Tibial artery (tissue), 4 donors: ENCODE measurements around the gene RALGPS2.

Source experiments
- DNase-seq, 2 donors: peaks; one replicate each; pipeline ENCODE4 v3.0.0-alpha.2; 2019
- H3K27ac ChIP-seq, 2 donors: fragments of 200-600 bp; sonication (generic) in 1 of 2; 1 replicate in 1 of 2; 2 replicates in 1 of 2; pipeline ENCODE4 v1.5.1; 2018 to 2019; ENCODE audit warnings: mild to moderate bottlenecking in 1 of 2
- H3K27me3 ChIP-seq, 2 donors: fragments of 200-600 bp; sonication (generic) in 1 of 2; one replicate each; pipeline versions ENCODE4 v1.5.1 to v1.6.0; 2016 to 2019
- H3K36me3 ChIP-seq, 3 donors: fragments of 200-600 bp; sonication (generic) in 2 of 3; one replicate each; pipeline ENCODE4 v1.5.1; 2016 to 2019; ENCODE audit warnings: mild to moderate bottlenecking in 2 of 3
- H3K4me1 ChIP-seq, 4 donors: fragments of 200-600 bp; sonication (generic) in 2 of 4; 1 replicate in 3 of 4; 2 replicates in 1 of 4; pipeline ENCODE4 v1.5.1; 2016 to 2019
- H3K4me3 ChIP-seq, 2 donors: fragments of 200-600 bp; sonication (generic) in 1 of 2; 1 replicate in 1 of 2; 2 replicates in 1 of 2; pipeline ENCODE4 v1.5.1; 2018 to 2019; ENCODE audit warnings: mild to moderate bottlenecking in 2 of 2
- H3K9me3 ChIP-seq, 3 donors: fragments of 200-600 bp; sonication (generic) in 1 of 3; one replicate each; pipeline ENCODE4 v1.5.1; 2016 to 2019
- intact Hi-C: fragments of 100-400 bp; cut with DNase I; formaldehyde crosslinking; loops from one replicate; pipeline ENCODE4 v1.15.0; 2023; ENCODE audit warnings: low total_unique reads
- TF ChIP-seq, protein P1 (sequence below), 2 experiments: fragments of 200-600 bp in 1 of 2; fragments of 450-650 bp in 1 of 2; IDR thresholded peaks; one replicate each; pipeline ENCODE4 v1.5.1; 2017 to 2019; ENCODE audit warnings: antibody characterized with exemption in 2 of 2, mild to moderate bottlenecking in 1 of 2, moderate library complexity in 1 of 2

Gene RALGPS2

DNA sequence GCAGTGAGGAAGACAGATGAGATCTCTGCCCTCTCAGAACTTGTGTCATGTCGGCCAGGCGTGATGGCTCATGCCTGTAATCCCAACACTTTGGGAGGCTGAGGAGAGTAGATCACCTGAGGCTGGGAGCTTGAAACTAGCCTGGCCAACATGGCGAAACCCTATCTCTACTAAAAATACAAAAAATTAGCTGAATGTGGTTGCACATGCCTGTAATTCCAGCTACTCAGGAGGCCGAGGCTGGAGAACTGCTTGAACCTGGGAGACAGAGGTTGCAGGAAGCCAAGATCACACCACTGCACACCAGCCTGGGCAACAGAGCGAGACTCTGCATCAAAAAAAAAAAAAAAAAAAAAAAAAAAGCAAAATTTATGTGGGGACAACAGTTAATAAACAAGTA, 40.9 kb upstream of the RALGPS2 start:
- H3K27me3 ChIP-seq: no peaks in the 10 kb centered on the region
- H3K9me3 ChIP-seq: no peaks in the 10 kb centered on the region
- H3K27ac ChIP-seq: no peak overlapping the region
- no peak for DNase-seq
- no peaks in the 10 kb centered on the region for H3K36me3 ChIP-seq
- intact Hi-C loops: no loop called here
- TF ChIP-seq, protein P1, sequence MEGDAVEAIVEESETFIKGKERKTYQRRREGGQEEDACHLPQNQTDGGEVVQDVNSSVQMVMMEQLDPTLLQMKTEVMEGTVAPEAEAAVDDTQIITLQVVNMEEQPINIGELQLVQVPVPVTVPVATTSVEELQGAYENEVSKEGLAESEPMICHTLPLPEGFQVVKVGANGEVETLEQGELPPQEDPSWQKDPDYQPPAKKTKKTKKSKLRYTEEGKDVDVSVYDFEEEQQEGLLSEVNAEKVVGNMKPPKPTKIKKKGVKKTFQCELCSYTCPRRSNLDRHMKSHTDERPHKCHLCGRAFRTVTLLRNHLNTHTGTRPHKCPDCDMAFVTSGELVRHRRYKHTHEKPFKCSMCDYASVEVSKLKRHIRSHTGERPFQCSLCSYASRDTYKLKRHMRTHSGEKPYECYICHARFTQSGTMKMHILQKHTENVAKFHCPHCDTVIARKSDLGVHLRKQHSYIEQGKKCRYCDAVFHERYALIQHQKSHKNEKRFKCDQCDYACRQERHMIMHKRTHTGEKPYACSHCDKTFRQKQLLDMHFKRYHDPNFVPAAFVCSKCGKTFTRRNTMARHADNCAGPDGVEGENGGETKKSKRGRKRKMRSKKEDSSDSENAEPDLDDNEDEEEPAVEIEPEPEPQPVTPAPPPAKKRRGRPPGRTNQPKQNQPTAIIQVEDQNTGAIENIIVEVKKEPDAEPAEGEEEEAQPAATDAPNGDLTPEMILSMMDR (IDR thresholded peaks at IDR 0.05): no peak
- no peaks in the 10 kb centered on the region for H3K4me1 ChIP-seq
- no peak overlapping the region for H3K4me3 ChIP-seq

DNA sequence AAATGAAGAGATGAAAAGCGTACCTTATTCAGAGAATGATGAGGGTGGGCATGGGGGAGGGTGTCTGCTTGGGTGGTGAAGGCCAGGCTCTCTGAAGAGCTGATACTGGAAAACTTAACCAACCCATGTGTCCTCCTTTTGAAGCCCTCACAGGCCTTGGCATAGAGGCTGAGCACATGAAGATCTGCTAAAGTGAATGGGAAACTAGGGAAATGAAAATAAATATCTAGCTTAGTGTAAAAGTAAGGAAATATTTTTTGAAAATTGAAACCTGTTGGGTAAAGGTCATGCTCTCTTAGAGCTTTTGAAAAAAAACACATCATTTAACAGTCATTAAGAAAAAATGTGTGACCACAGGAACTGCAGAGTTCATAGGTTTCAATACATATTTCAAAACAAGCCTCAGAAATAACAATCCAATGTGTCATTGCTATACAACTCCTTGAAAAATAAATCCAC, 40.5 kb upstream of the RALGPS2 start:
- no peaks in the 10 kb centered on the region for H3K4me1 ChIP-seq
- DNase-seq: no peak
- TF ChIP-seq, protein P1 (IDR thresholded peaks at IDR 0.05): no peak
- H3K36me3 ChIP-seq: no peaks in the 10 kb centered on the region
- intact Hi-C loops: no loop called here
- no peaks in the 10 kb centered on the region for H3K27me3 ChIP-seq
- no peak overlapping the region for H3K4me3 ChIP-seq
- H3K9me3 ChIP-seq: no peaks in the 10 kb centered on the region
- H3K27ac ChIP-seq: no peak overlapping the region

DNA sequence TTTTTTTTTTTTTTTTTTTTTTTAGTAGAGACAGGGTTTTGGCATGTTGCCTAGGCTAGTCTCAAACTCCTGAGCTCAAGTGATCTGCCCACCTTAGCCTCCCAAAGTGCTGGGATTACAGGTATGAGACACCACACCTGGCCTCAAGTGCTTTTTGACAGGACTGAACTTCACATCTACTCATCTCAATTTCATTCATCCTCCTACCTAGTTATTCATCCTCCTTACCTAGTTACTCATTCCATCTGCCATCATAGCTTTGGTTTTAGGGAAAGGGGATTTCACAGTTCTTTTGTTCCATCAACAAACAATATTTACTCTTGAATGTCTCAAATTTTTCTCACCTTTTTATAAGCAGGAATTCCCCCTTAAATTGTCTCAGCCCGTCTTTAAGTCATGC, 38.6 kb upstream of the RALGPS2 start:
- Histone ChIP-seq H3K27ac (no peak overlapping the region), H3K4me3 (no peak overlapping the region), H3K4me1 (no peaks in the 10 kb centered on the region), H3K36me3 (no peaks in the 10 kb centered on the region), H3K27me3 (no peaks in the 10 kb centered on the region), H3K9me3 (no peaks in the 10 kb centered on the region)
- no peak for DNase-seq
- intact Hi-C loops: no loop called here
- TF ChIP-seq, protein P1 (IDR thresholded peaks at IDR 0.05): no peak

DNA sequence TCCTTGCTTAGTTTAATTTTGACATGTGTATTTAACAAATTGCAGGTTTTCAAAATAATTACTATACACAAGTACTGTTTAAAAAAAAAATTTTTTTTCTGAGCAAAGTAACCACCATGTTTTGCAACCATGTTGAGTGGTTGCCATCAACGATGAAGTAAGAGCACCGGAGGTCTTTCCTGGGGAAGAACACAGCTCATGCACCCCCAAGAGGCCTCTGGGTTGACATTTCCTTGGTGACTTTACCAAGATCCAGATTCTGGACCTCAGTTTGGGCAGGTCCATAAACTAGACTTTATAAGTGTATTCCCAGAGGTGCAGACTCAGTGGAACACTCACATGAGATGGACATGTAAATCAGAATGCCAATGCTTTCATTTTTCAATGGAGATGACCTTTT, 36.8 kb upstream of the RALGPS2 start:
- Histone ChIP-seq H3K27me3 (no peaks in the 10 kb centered on the region), H3K4me3 (no peak overlapping the region), H3K36me3 (no peaks in the 10 kb centered on the region), H3K27ac (no peak overlapping the region), H3K4me1 (no peaks in the 10 kb centered on the region), H3K9me3 (no peaks in the 10 kb centered on the region)
- TF ChIP-seq, protein P1 (IDR thresholded peaks at IDR 0.05): no peak
- DNase-seq: no peak
- intact Hi-C loops: no loop called here

DNA sequence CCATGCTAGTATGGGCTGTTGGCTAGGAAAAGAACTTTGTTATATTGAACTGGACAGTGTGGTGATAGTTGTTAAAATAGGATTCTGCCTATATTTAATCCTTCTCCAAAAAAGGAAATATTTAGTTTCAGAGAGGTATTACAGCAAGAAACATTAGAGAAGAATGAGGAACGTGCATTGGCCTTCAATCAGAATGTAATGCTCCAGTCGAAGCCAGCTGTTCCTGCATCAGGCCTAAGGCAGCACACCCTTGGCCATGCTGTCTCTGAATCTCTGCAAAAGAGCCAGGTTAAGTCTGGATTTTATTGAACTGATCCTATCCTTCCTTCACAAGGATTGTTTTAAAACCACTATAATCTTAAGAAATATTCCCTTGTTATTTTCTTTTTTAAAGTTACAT, 35.3 kb upstream of the RALGPS2 start:
- TF ChIP-seq, protein P1 (IDR thresholded peaks at IDR 0.05): no peak
- no peak overlapping the region for H3K4me3 ChIP-seq
- H3K4me1 ChIP-seq: no peaks in the 10 kb centered on the region
- intact Hi-C loops: no loop called here
- no peaks in the 10 kb centered on the region for H3K9me3 ChIP-seq
- H3K27me3 ChIP-seq: no peaks in the 10 kb centered on the region
- no peak for DNase-seq
- no peak overlapping the region for H3K27ac ChIP-seq
- no peaks in the 10 kb centered on the region for H3K36me3 ChIP-seq

DNA sequence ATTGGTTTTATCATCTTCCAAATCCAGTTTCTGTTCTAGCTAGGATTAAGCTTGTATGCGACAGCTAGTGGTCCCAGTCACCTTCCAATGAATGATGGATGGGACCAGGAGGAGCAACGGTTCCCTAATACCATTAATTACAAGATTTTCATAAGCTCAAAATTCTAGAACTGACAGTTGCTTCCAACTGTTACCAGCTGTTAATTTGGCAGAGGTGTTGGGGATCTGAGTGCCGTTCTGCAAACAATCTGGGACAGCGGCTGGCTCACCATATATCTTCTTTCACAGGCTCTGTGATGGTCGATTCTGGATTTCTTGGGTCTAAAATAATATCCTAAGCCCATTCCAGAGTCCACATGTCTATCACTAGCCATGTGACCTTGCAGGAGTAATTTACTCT, 34.5 kb upstream of the RALGPS2 start:
- DNase-seq: no peak
- H3K4me1 ChIP-seq: no peaks in the 10 kb centered on the region
- no peaks in the 10 kb centered on the region for H3K9me3 ChIP-seq
- TF ChIP-seq, protein P1 (IDR thresholded peaks at IDR 0.05): no peak
- H3K4me3 ChIP-seq: no peak overlapping the region
- H3K36me3 ChIP-seq: no peaks in the 10 kb centered on the region
- H3K27ac ChIP-seq: no peak overlapping the region
- H3K27me3 ChIP-seq: no peaks in the 10 kb centered on the region
- intact Hi-C loops: no loop called here
